ENCODE results near the gene ATP1B4.

GRCh38 chrX:120350450-120351138, 11.3 kb upstream of the ATP1B4 start:
- TF ChIP-seq EP300 (IDR thresholded peaks at IDR 0.05): no peak
- no peak for TF ChIP-seq CTCF (IDR thresholded peaks at IDR 0.05)
- TF ChIP-seq POLR2A (IDR thresholded peaks at IDR 0.05): no peak
